ENCODE data around the gene CFAP77.
A peak's percentile ranks its signal among the peaks of the same experiment; 100 is the strongest.

- TF ChIP-seq, protein P1, sequence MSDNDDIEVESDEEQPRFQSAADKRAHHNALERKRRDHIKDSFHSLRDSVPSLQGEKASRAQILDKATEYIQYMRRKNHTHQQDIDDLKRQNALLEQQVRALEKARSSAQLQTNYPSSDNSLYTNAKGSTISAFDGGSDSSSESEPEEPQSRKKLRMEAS (IDR thresholded peaks at IDR 0.05) = no peak
- TF ChIP-seq JUND (IDR thresholded peaks at IDR 0.05; ENCODE audit: low read length) (no peak), RFX5 (IDR thresholded peaks at IDR 0.05; ENCODE audit: borderline replicate concordance, low read depth, low read length) (no peak), KDM5A (IDR thresholded peaks at IDR 0.05; ENCODE audit: low read length) (no peak), TBP (IDR thresholded peaks at IDR 0.05; ENCODE audit: low read depth, low read length) (no peak), GTF2F1 (IDR thresholded peaks at IDR 0.05; ENCODE audit: borderline replicate concordance, low read depth, low read length) (no peak), SIN3A (conservative IDR thresholded peaks at IDR 0.05 in 1 of 2, IDR thresholded peaks at IDR 0.05 in 1 of 2; ENCODE audit: low read depth in 1 of 2, low read length in 2 of 2) (no peak), POLR2AphosphoS5 (IDR thresholded peaks at IDR 0.05; ENCODE audit: low read depth, low read length) (no peak), TEAD4 (IDR thresholded peaks at IDR 0.05; ENCODE audit: low read depth, low read length) (no peak), EZH2 (IDR thresholded peaks at IDR 0.05; ENCODE audit: low read depth, low read length, severe bottlenecking) (peak; percentile 29), SUZ12 (IDR thresholded peaks at IDR 0.05; ENCODE audit: low read length) (no peak), FOSL1 (IDR thresholded peaks at IDR 0.05; ENCODE audit: insufficient read depth, low read depth, low read length) (no peak), EP300 (IDR thresholded peaks at IDR 0.05; ENCODE audit: borderline replicate concordance in 1 of 2, low read depth in 2 of 2, low read length in 2 of 2) (no peak)
- TF ChIP-seq, protein P2, sequence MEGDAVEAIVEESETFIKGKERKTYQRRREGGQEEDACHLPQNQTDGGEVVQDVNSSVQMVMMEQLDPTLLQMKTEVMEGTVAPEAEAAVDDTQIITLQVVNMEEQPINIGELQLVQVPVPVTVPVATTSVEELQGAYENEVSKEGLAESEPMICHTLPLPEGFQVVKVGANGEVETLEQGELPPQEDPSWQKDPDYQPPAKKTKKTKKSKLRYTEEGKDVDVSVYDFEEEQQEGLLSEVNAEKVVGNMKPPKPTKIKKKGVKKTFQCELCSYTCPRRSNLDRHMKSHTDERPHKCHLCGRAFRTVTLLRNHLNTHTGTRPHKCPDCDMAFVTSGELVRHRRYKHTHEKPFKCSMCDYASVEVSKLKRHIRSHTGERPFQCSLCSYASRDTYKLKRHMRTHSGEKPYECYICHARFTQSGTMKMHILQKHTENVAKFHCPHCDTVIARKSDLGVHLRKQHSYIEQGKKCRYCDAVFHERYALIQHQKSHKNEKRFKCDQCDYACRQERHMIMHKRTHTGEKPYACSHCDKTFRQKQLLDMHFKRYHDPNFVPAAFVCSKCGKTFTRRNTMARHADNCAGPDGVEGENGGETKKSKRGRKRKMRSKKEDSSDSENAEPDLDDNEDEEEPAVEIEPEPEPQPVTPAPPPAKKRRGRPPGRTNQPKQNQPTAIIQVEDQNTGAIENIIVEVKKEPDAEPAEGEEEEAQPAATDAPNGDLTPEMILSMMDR (IDR thresholded peaks at IDR 0.05; ENCODE audit: control extremely low read depth in 1 of 3, insufficient read depth in 1 of 3, low read depth in 1 of 3, low read length in 3 of 3) = no peak
Measured at GRCh38 chr9:132592451-132592850, 182.4 kb downstream of the CFAP77 start.

All from H1 (cell line).